HCT116 (cell line): ENCODE results near the gene ZNF26. TPM values are rescaled to one million over a fixed set of nuclear protein-coding genes. Genes with fewer than 3 reads are reported as not detected.

Source experiments
- ATAC-seq: fragments of 200-7000 bp; cut with Tn5 transposase; 2 replicates; pipeline ENCODE4 v1.9.1; 2020; ENCODE audit warnings: mild to moderate bottlenecking, moderate library complexity
- BruUV-seq: library from RNA; stranded (reverse); fragments of 400-500 nt; replicated peaks from 2 replicates; lab custom pipeline; 2021; lab: Mats Ljungman, UMichigan
- CTCF ChIA-PET: fragments of 300-600 bp; sonication (Branson Sonifier 250); formaldehyde crosslinking; loops from one replicate; lab custom pipeline; 2021; ENCODE audit warnings: antibody characterized with exemption; lab: Charles Lee
- POLR2A ChIA-PET: fragments of 300-600, 350-600 bp; sonication (Branson Sonifier 250); formaldehyde crosslinking; loops from one replicate; lab custom pipeline; 2021; ENCODE audit warnings: antibody characterized with exemption; lab: Charles Lee
- RAD21 ChIA-PET, 2 experiments: fragments of 300-600 bp; sonication (Branson Sonifier 250); formaldehyde crosslinking; loops; one replicate each; lab custom pipeline; 2023; ENCODE audit warnings: low total read pairs in 2 of 2; ENCODE audit not compliant: uncharacterized antibody in 2 of 2, unreplicated experiment in 2 of 2, low non-redundant PET in 1 of 2; lab: Charles Lee
- DNase-seq: peaks from one replicate; pipeline ENCODE4 v3.0.0-alpha.2; 2010; ENCODE audit warnings: low read depth, low spot score
- H2AFZ ChIP-seq: fragments of 200-600 bp; shearing (Covaris generic), sonication (generic); 2 replicates; pipeline ENCODE4 v1.6.1; 2017; ENCODE audit warnings: low read depth, mixed run types, mixed read lengths, antibody characterized with exemption, low read length; ENCODE audit not compliant: poor library complexity, severe bottlenecking
- H3K27ac ChIP-seq: 2 replicates; pipeline ENCODE4 v1.5.1; 2012; ENCODE audit warnings: low read depth, low read length
- H3K27me3 ChIP-seq: fragments of 200-600 bp; sonication (generic); 2 replicates; pipeline ENCODE4 v1.6.1; 2016; ENCODE audit warnings: mixed run types, low read length, mixed read lengths; ENCODE audit not compliant: insufficient read depth
- H3K36me3 ChIP-seq, 2 experiments: fragments of 200-500 bp in 1 of 2; fragments of 200-600 bp in 1 of 2; sonication (Bioruptor generic) in 1 of 2; sonication (generic) in 1 of 2; 2 replicates each; pipeline versions ENCODE4 v1.5.1 to v1.6.1; 2014 to 2016; ENCODE audit warnings: low read length in 2 of 2, inconsistent platforms in 1 of 2, mixed read lengths in 1 of 2, mixed run types in 1 of 2; ENCODE audit not compliant: insufficient read depth in 2 of 2, control insufficient read depth in 1 of 2
- H3K4me1 ChIP-seq, 2 experiments: fragments of 200-600 bp in 1 of 2; sonication (generic) in 1 of 2; 2 replicates each; pipeline versions ENCODE4 v1.5.1 to v1.6.1; 2012 to 2017; ENCODE audit warnings: low read length in 2 of 2, inconsistent platforms in 1 of 2, mild to moderate bottlenecking in 1 of 2, mixed read lengths in 1 of 2, mixed run types in 1 of 2, moderate library complexity in 1 of 2; ENCODE audit not compliant: insufficient read depth in 2 of 2, control insufficient read depth in 1 of 2
- H3K4me2 ChIP-seq: fragments of 200-600 bp; sonication (generic); 2 replicates; pipeline ENCODE4 v1.6.1; 2017; ENCODE audit warnings: mixed run types, low read length, mixed read lengths
- H3K4me3 ChIP-seq, 2 experiments: fragments of 200-600 bp in 1 of 2; sonication (generic) in 1 of 2; replicated peaks in 1 of 2; 2 replicates each; pipeline ENCODE4 v1.5.1; 2011 to 2016; ENCODE audit warnings: low read length in 2 of 2, control low read depth in 1 of 2, low read depth in 1 of 2, mild to moderate bottlenecking in 1 of 2, mixed read lengths in 1 of 2, mixed run types in 1 of 2
- H3K79me2 ChIP-seq: fragments of 200-600 bp; sonication (generic); 2 replicates; pipeline ENCODE4 v1.6.1; 2017; ENCODE audit warnings: mild to moderate bottlenecking, mixed run types, low read length, moderate library complexity, mixed read lengths; ENCODE audit not compliant: insufficient read depth
- H3K9ac ChIP-seq: fragments of 200-600 bp; sonication (generic); 2 replicates; pipeline ENCODE4 v1.6.1; 2016; ENCODE audit warnings: low read length, mixed read lengths
- H3K9me2 ChIP-seq: fragments of 200-600 bp; sonication (generic), shearing (Covaris generic); 2 replicates; pipeline ENCODE4 v1.6.1; 2017; ENCODE audit warnings: mixed run types, mild to moderate bottlenecking, moderate library complexity; ENCODE audit not compliant: insufficient read depth
- H3K9me3 ChIP-seq, 2 experiments: fragments of 200-500 bp in 1 of 2; fragments of 200-600 bp in 1 of 2; sonication (Bioruptor generic) in 1 of 2; sonication (generic) in 1 of 2; 2 replicates each; pipeline ENCODE4 v1.6.1; 2014 to 2017; ENCODE audit warnings: low read length in 2 of 2, mixed read lengths in 2 of 2, inconsistent platforms in 1 of 2, low read depth in 1 of 2, mild to moderate bottlenecking in 1 of 2, mixed run types in 1 of 2, moderate library complexity in 1 of 2; ENCODE audit not compliant: control insufficient read depth in 1 of 2, insufficient read depth in 1 of 2
- H4K20me1 ChIP-seq: fragments of 200-600 bp; sonication (generic), shearing (Covaris generic); 2 replicates; pipeline ENCODE4 v1.6.1; 2017; ENCODE audit warnings: mixed run types, mild to moderate bottlenecking, moderate library complexity; ENCODE audit not compliant: insufficient read depth
- CBX3 ChIP-seq: IDR thresholded peaks from 2 replicates; pipeline ENCODE4 v1.6.1; 2012; ENCODE audit warnings: low read depth
- CEBPB ChIP-seq: IDR thresholded peaks from 2 replicates; pipeline ENCODE4 v1.6.1; 2012; ENCODE audit warnings: low read depth
- ELF1 ChIP-seq: IDR thresholded peaks from 2 replicates; pipeline ENCODE4 v1.6.1; 2012; ENCODE audit warnings: low read depth, borderline replicate concordance
- EZH2 ChIP-seq: fragments of 200-600 bp; sonication (generic); IDR thresholded peaks from 2 replicates; pipeline ENCODE4 v1.6.1; 2017; ENCODE audit warnings: antibody characterized with exemption, mixed run types
- EZH2phosphoT487 ChIP-seq: fragments of 200-600 bp; IDR thresholded peaks from 2 replicates; pipeline ENCODE4 v1.6.1; 2018; ENCODE audit warnings: antibody characterized with exemption, borderline replicate concordance
- JUND ChIP-seq: IDR thresholded peaks from 2 replicates; pipeline ENCODE4 v1.6.1; 2012
- POLR2AphosphoS5 ChIP-seq: IDR thresholded peaks from 2 replicates; pipeline ENCODE4 v1.6.1; 2011; ENCODE audit warnings: mild to moderate bottlenecking, low read depth, low read length, moderate library complexity
- SIN3A ChIP-seq: IDR thresholded peaks from 2 replicates; pipeline ENCODE4 v1.6.1; 2012; ENCODE audit warnings: low read depth
- SP1 ChIP-seq: IDR thresholded peaks from 2 replicates; pipeline ENCODE4 v1.6.1; 2012; ENCODE audit warnings: low read depth
- SRF ChIP-seq: IDR thresholded peaks from 2 replicates; pipeline ENCODE4 v1.6.1; 2012; ENCODE audit warnings: low read depth
- TCF7L2 ChIP-seq: IDR thresholded peaks from 2 replicates; pipeline ENCODE4 v1.7.0; 2011; ENCODE audit warnings: borderline replicate concordance, inconsistent platforms; ENCODE audit not compliant: insufficient read depth, insufficient read length; ENCODE audit errors: extremely low read depth
- YY1 ChIP-seq: IDR thresholded peaks from 2 replicates; pipeline ENCODE4 v1.6.1; 2011; ENCODE audit warnings: low read length, low read depth, moderate library complexity, mild to moderate bottlenecking; ENCODE audit not compliant: insufficient replicate concordance; ENCODE audit errors: extremely low read depth
- ZFX ChIP-seq: fragments of 450-650 bp; IDR thresholded peaks from 2 replicates; pipeline ENCODE4 v1.6.1; 2017
- ZNF274 ChIP-seq: fragments of 200-500 bp; sonication (Bioruptor generic); IDR thresholded peaks from 2 replicates; pipeline ENCODE4 v1.6.1; 2014; ENCODE audit warnings: mild to moderate bottlenecking, low read depth, low read length, inconsistent platforms
- intact Hi-C: fragments of 100-400 bp; cut with micrococcal nuclease; formaldehyde crosslinking; loops from 2 replicates; pipeline ENCODE4 v1.10.0; 2022
- total RNA-seq: library from RNA; stranded (reverse); gene quantifications from one replicate; pipeline ENCODE4 v1.2.1, GENCODE V29; 2021; ENCODE audit not compliant: unreplicated experiment
- TF ChIP-seq, protein P1 (sequence below): IDR thresholded peaks from 2 replicates; pipeline ENCODE4 v1.6.1; 2011; ENCODE audit warnings: mild to moderate bottlenecking, low read length, moderate library complexity; ENCODE audit not compliant: insufficient replicate concordance; ENCODE audit errors: extremely low read depth
- TF ChIP-seq, protein P2 (sequence below): IDR thresholded peaks from 2 replicates; pipeline ENCODE4 v1.6.1; 2012

ZNF26 gene
- total RNA-seq, 1 experiment from 2014 or later, result 4.4 TPM

DNA sequence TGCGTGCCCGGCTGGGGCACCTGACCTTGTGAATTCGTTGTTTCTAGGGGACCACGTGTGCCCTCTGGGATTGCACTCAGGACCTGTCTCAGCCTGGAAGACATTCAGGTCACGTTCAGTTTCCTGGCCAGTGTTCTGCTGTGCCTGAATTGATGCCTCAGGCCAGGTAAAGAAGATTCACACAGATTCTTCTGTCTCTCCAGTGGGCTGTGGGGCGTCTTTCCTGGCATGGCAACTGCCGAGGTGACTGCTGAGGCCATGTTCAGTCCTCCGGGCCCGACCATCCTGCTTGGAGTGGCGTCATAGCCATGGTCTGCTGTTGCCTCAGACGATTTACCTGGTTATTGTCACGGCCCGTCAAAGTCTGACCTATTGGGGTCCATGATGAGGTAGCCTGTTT, 43.6 kb upstream of the ZNF26 start (continued):
- TF ChIP-seq YY1, result no peak
- no peak for TF ChIP-seq ZNF274
- TF ChIP-seq, protein P1, sequence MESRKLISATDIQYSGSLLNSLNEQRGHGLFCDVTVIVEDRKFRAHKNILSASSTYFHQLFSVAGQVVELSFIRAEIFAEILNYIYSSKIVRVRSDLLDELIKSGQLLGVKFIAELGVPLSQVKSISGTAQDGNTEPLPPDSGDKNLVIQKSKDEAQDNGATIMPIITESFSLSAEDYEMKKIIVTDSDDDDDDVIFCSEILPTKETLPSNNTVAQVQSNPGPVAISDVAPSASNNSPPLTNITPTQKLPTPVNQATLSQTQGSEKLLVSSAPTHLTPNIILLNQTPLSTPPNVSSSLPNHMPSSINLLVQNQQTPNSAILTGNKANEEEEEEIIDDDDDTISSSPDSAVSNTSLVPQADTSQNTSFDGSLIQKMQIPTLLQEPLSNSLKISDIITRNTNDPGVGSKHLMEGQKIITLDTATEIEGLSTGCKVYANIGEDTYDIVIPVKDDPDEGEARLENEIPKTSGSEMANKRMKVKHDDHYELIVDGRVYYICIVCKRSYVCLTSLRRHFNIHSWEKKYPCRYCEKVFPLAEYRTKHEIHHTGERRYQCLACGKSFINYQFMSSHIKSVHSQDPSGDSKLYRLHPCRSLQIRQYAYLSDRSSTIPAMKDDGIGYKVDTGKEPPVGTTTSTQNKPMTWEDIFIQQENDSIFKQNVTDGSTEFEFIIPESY, result no peak
- no peak for TF ChIP-seq SIN3A
- no peak for TF ChIP-seq SP1
- no peak for TF ChIP-seq POLR2AphosphoS5
- TF ChIP-seq CEBPB, result no peak
- TF ChIP-seq CBX3, result no peak
- TF ChIP-seq ELF1, result no peak
- no peak for TF ChIP-seq TCF7L2

DNA sequence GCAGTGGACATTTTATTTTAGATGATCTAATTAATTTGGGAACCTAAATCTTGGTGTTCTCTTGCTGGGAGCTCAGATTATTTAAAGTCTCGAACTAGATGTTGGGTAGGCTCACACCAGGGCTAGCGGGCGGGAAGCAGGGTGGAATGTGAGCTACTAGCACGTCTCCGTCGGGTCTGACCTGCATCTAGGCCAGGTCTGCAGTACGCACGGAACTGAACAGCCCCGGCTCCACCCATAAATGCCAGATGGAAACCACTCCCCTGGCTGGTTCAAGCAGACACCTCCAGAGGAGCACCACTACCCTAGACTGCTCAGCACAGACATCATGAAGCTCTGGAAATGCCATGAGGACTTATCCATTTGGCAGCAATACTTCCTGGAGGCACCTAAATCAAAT, 40.4 kb upstream of the ZNF26 start:
- Histone ChIP-seq H3K9me2 (no peaks in the 10 kb centered on the region), H3K36me3 (no peaks in the 10 kb centered on the region), H3K4me3 (no peak overlapping the region), H3K4me1 (no peaks in the 10 kb centered on the region), H3K9me3 (peaks cover 11 to 20% of the 10 kb centered on the region in 2 experiments; a peak in 2 of 4 replicates), H3K9ac (no peak overlapping the region), H4K20me1 (no peaks in the 10 kb centered on the region), H2AFZ (no peak overlapping the region), H3K27me3 (no peaks in the 10 kb centered on the region), H3K79me2 (no peaks in the 10 kb centered on the region), H3K27ac (no peak overlapping the region), H3K4me2 (no peak overlapping the region)
- intact Hi-C loops, result no loop called here
- DNase-seq (no peak), ATAC-seq (no peak)
- TF ChIP-seq ZNF274 (no peak), ZFX (no peak), EZH2 (no peak), CBX3 (no peak), JUND (no peak), SIN3A (no peak), ELF1 (no peak), EZH2phosphoT487 (no peak), SRF (no peak)
- TF ChIP-seq, protein P2, sequence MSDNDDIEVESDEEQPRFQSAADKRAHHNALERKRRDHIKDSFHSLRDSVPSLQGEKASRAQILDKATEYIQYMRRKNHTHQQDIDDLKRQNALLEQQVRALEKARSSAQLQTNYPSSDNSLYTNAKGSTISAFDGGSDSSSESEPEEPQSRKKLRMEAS, result no peak
- ChIA-PET POLR2A (no interaction called here), CTCF (no interaction called here), RAD21 (no interaction called here)
- BruUV-seq, result no TSS peak
